Measurements from ENCODE around the gene KCNQ1. TPM values are rescaled to one million over a fixed set of nuclear protein-coding genes. Genes with fewer than 3 reads are reported as not detected.
A peak's percentile ranks its signal among the peaks of the same experiment; 100 is the strongest.

Gene KCNQ1
- total and polyA plus RNA-seq, 2 donors (not counting 1 experiment from before 2014, with no cell fraction given) = 21.5 to 28.8 TPM

- WGBS (ENCODE audit: insufficient coverage) = 73% methylated on average over 9 of the region's 11 CpGs
Measured at GRCh38 chr11:2887515-2888195, 442.8 kb downstream of the KCNQ1 start.

GRCh38 chr11:2888266-2888968 is 443.6 kb downstream of the KCNQ1 start:
- peaks cover 26% of the 10 kb centered on the region for H3K4me1 Mint-ChIP-seq
- Histone ChIP-seq H3K4me3 (ENCODE audit: control extremely low read depth in 1 of 5, extremely low read depth in 1 of 5, insufficient read depth in 1 of 5, low read depth in 2 of 5, low read length in 4 of 5) (no peak overlapping the region), H3K4me2 (replicated peaks; ENCODE audit: low read depth, low read length, poor library complexity, severe bottlenecking) (peak overlapping the region; percentile 42), H3K9ac (ENCODE audit: low read length) (no peak overlapping the region), H3K9me3 (ENCODE audit: control extremely low read depth in 1 of 3, control insufficient read depth in 2 of 3, insufficient read depth in 1 of 3, low read length in 2 of 3) (no peaks in the 10 kb centered on the region), H3K36me3 (replicated peaks in 1 of 2; ENCODE audit: control extremely low read depth in 1 of 2, control insufficient read depth in 1 of 2, extremely low read depth in 1 of 2, insufficient read depth in 2 of 2, low read length in 1 of 2) (no peaks in the 10 kb centered on the region), H2AFZ (ENCODE audit: insufficient read depth, low read depth, low read length, poor library complexity, severe bottlenecking) (no peak overlapping the region), H3K79me2 (ENCODE audit: control insufficient read depth, insufficient read depth, low read length) (no peaks in the 10 kb centered on the region), H3K27ac (ENCODE audit: low read length in 2 of 2) (no peak overlapping the region), H3K4me1 (ENCODE audit: control insufficient read depth in 2 of 2, insufficient read depth in 2 of 2, low read length in 2 of 2) (peaks cover 24 to 36% of the 10 kb centered on the region in 2 donors), H3K27me3 (replicated peaks in 1 of 4; ENCODE audit: control extremely low read depth in 1 of 4, control insufficient read depth in 3 of 4, insufficient read depth in 4 of 4, low read length in 3 of 4) (peaks cover 0 to 22% (median 5%) of the 10 kb centered on the region in 4 experiments), H4K20me1 (ENCODE audit: control insufficient read depth, insufficient read depth, low read length, poor library complexity, severe bottlenecking) (no peaks in the 10 kb centered on the region)
- TF ChIP-seq EZH2 (IDR thresholded peaks at IDR 0.05; ENCODE audit: borderline replicate concordance, insufficient read depth, low read depth, low read length, poor library complexity, severe bottlenecking) (no peak), CTCF (IDR thresholded peaks at IDR 0.05) (peak; percentile 92)
- H3K9me3 Mint-ChIP-seq (ENCODE audit: insufficient read depth) = no peaks in the 10 kb centered on the region
- peak overlapping the region; percentile 37 for H3K4me3 Mint-ChIP-seq
- 34% methylated on average over 21 of the region's 25 CpGs for WGBS (ENCODE audit: insufficient coverage)
- ChIA-PET POLR2A (interaction anchor here (2.5 kb wide), 1 partner anchor 355 kb away, joined by 16 read pairs; no protein-coding TSS in a partner anchor), CTCF (interaction anchor here (0.7 to 16.1 kb wide), 28 partner anchors 10 to 694 kb away, joined by 3 to 595 read pairs (median 4); partner anchors contain the start of genes KCNQ1, NAP1L4, PHLDA2 and TRPM5)
- DNase-seq (peak; percentile 85), ATAC-seq (ENCODE audit: low read depth) (peak; percentile 25)
- no peaks in the 10 kb centered on the region for H3K27me3 Mint-ChIP-seq
- H3K27ac Mint-ChIP-seq = no peak overlapping the region
- intact Hi-C loops (cut with micrococcal nuclease) = loop anchor here (1.0 to 5.0 kb wide), 6 partner anchors 14 to 586 kb away; partner anchors contain the start of genes C11orf21 and TSPAN32

More at GRCh38 chr11:2887515-2888195, 442.8 kb downstream of the KCNQ1 start:
- H3K4me1 ChIP-seq (ENCODE audit: control insufficient read depth in 2 of 2, insufficient read depth in 2 of 2, low read length in 2 of 2) = peaks cover 21 to 33% of the 10 kb centered on the region in 2 donors
- peaks cover 23% of the 10 kb centered on the region for H3K4me1 Mint-ChIP-seq
- H3K4me2 ChIP-seq (replicated peaks; ENCODE audit: low read depth, low read length, poor library complexity, severe bottlenecking) = no peak overlapping the region
- H3K9me3 Mint-ChIP-seq (ENCODE audit: insufficient read depth) = no peaks in the 10 kb centered on the region
- peaks cover 0 to 28% (median 5%) of the 10 kb centered on the region in 4 experiments for H3K27me3 ChIP-seq (replicated peaks in 1 of 4; ENCODE audit: control extremely low read depth in 1 of 4, control insufficient read depth in 3 of 4, insufficient read depth in 4 of 4, low read length in 3 of 4)
- CTCF ChIA-PET = interaction anchor here (0.7 to 16.1 kb wide), 29 partner anchors 9 to 693 kb away, joined by 3 to 595 read pairs (median 4); partner anchors contain the start of genes KCNQ1, NAP1L4, PHLDA2 and TRPM5
- intact Hi-C loops (cut with micrococcal nuclease) = loop anchor here (1.0 to 5.0 kb wide), 6 partner anchors 15 to 585 kb away; partner anchors contain the start of genes C11orf21 and TSPAN32
- no peaks in the 10 kb centered on the region for H3K79me2 ChIP-seq (ENCODE audit: control insufficient read depth, insufficient read depth, low read length)
- H3K9ac ChIP-seq (ENCODE audit: low read length) = no peak overlapping the region
- H3K9me3 ChIP-seq (ENCODE audit: control extremely low read depth in 1 of 3, control insufficient read depth in 2 of 3, insufficient read depth in 1 of 3, low read length in 2 of 3) = no peaks in the 10 kb centered on the region
- ATAC-seq (ENCODE audit: low read depth) (no peak), DNase-seq (no peak)
- H3K4me3 ChIP-seq (ENCODE audit: control extremely low read depth in 1 of 5, extremely low read depth in 1 of 5, insufficient read depth in 1 of 5, low read depth in 2 of 5, low read length in 4 of 5) = no peak overlapping the region
- H2AFZ ChIP-seq (ENCODE audit: insufficient read depth, low read depth, low read length, poor library complexity, severe bottlenecking) = no peak overlapping the region
- H4K20me1 ChIP-seq (ENCODE audit: control insufficient read depth, insufficient read depth, low read length, poor library complexity, severe bottlenecking) = no peaks in the 10 kb centered on the region
- H3K27ac Mint-ChIP-seq = no peak overlapping the region
- H3K4me3 Mint-ChIP-seq = peak overlapping the region; percentile 79
- no peak overlapping the region for H3K27ac ChIP-seq (ENCODE audit: low read length in 2 of 2)
- no peaks in the 10 kb centered on the region for H3K36me3 ChIP-seq (replicated peaks in 1 of 2; ENCODE audit: control extremely low read depth in 1 of 2, control insufficient read depth in 1 of 2, extremely low read depth in 1 of 2, insufficient read depth in 2 of 2, low read length in 1 of 2)
- peaks cover 5% of the 10 kb centered on the region for H3K27me3 Mint-ChIP-seq
- POLR2A ChIA-PET = interaction anchor here (2.5 kb wide), 1 partner anchor 354 kb away, joined by 16 read pairs; no protein-coding TSS in a partner anchor
- TF ChIP-seq EZH2 (IDR thresholded peaks at IDR 0.05; ENCODE audit: borderline replicate concordance, insufficient read depth, low read depth, low read length, poor library complexity, severe bottlenecking) = no peak

Measured in B cell (primary cell).